Thyroid gland (tissue), 4 donors: ENCODE measurements around the gene IL11. TPM values are rescaled to one million over a fixed set of nuclear protein-coding genes. Genes with fewer than 3 reads are reported as not detected.
A peak's percentile ranks its signal among the peaks of the same experiment; 100 is the strongest.

Experiments
- DNase-seq, 2 donors: peaks; one replicate each; pipeline ENCODE4 v3.0.0-alpha.2; 2019
- H3K27ac ChIP-seq, 3 donors: fragments of 200-600 bp; sonication (generic); 1 replicate in 2 of 3; 2 replicates in 1 of 3; pipeline ENCODE4 v1.5.1; 2016 to 2019; ENCODE audit warnings: mild to moderate bottlenecking in 1 of 3, moderate library complexity in 1 of 3
- H3K27me3 ChIP-seq: fragments of 200-600 bp; sonication (generic); one replicate; pipeline ENCODE4 v1.5.1; 2019
- H3K36me3 ChIP-seq, 2 donors: fragments of 200-600 bp; sonication (generic); one replicate each; pipeline ENCODE4 v1.5.1; 2016 to 2019
- H3K4me1 ChIP-seq, 2 donors: fragments of 200-600 bp; sonication (generic); one replicate each; pipeline ENCODE4 v1.5.1; 2017 to 2019
- H3K4me3 ChIP-seq, 3 donors: fragments of 200-600 bp; sonication (generic); replicated peaks in 1 of 3; 1 replicate in 2 of 3; 2 replicates in 1 of 3; pipeline ENCODE4 v1.5.1; 2016; ENCODE audit warnings: mild to moderate bottlenecking in 1 of 3
- H3K9me3 ChIP-seq: fragments of 200-600 bp; sonication (generic); one replicate; pipeline ENCODE4 v1.5.1; 2017
- CTCF ChIP-seq, 6 experiments: fragments of 200-600 bp in 3 of 6; fragments of 450-650 bp in 3 of 6; sonication (generic) in 3 of 6; IDR thresholded peaks; one replicate each; pipeline ENCODE4 v1.5.1; 2016 to 2019; ENCODE audit warnings: antibody characterized with exemption in 6 of 6, mild to moderate bottlenecking in 2 of 6, inconsistent platforms in 1 of 6, moderate library complexity in 1 of 6
- POLR2A ChIP-seq, 2 donors: fragments of 450-650 bp; IDR thresholded peaks; one replicate each; pipeline ENCODE4 v1.6.1; 2017; ENCODE audit warnings: antibody characterized with exemption in 2 of 2, mild to moderate bottlenecking in 2 of 2, moderate library complexity in 1 of 2
- WGBS, 2 donors: methylation state at CpG; one replicate each; pipeline ENCODE4 v1.1.5; 2017; 5-methylcytosine and 5-hydroxymethylcytosine counted together
- intact Hi-C: fragments of 100-400 bp; cut with DNase I; formaldehyde crosslinking; loops from one replicate; pipeline ENCODE4 v1.15.1; 2023
- total RNA-seq, 4 donors: library from RNA; depleted of rRNA; stranded (reverse); fragments of >200 nt; gene quantifications; one replicate each; pipeline ENCODE4 v1.2.3, GENCODE V29; 2016

IL11 gene
- total RNA-seq, 4 donors from 2014 or later, result not detected

GRCh38 chr19:55354698-55355212, 15.5 kb downstream of the IL11 start, which contains the start of gene COX6B2:
Gene COX6B2, minus strand, starts transcription at chr19:55354719. Its CDS starts 198 bp downstream, at chr19:55354521.
- TF ChIP-seq POLR2A (IDR thresholded peaks at IDR 0.05) (no peak), CTCF (IDR thresholded peaks at IDR 0.05) (no peak)
- H3K27me3 ChIP-seq, result peaks cover 25% of the 10 kb centered on the region
- no peak within 1 kb of the TSS for H3K27ac ChIP-seq
- peak within 1 kb of the TSS in 1 of 3 donors; percentile 23 for H3K4me3 ChIP-seq
- no peak for DNase-seq
- H3K9me3 ChIP-seq, result no peaks in the 10 kb centered on the region
- WGBS, 2 donors, result 2 to 4% methylated on average over 20 to 28 of the region's 43 CpGs
- intact Hi-C loops, result no loop called here
- peaks cover 11 to 16% of the 10 kb centered on the region in 2 donors for H3K4me1 ChIP-seq
- H3K36me3 ChIP-seq, result no peaks in the 10 kb centered on the region

GRCh38 chr19:55353803-55354697, 16.2 kb downstream of the IL11 start:
- Histone ChIP-seq H3K4me1 (peaks cover 11 to 16% of the 10 kb centered on the region in 2 donors), H3K36me3 (no peaks in the 10 kb centered on the region), H3K4me3 (peak overlapping the region in 1 of 3 donors; percentile 23), H3K27ac (no peak overlapping the region), H3K27me3 (peaks cover 25% of the 10 kb centered on the region), H3K9me3 (no peaks in the 10 kb centered on the region)
- WGBS, 2 donors, result 2 to 5% methylated on average over 14 to 51 of the region's 72 CpGs
- TF ChIP-seq CTCF (IDR thresholded peaks at IDR 0.05) (no peak), POLR2A (IDR thresholded peaks at IDR 0.05) (no peak)
- intact Hi-C loops, result no loop called here
- DNase-seq, result peak; percentile 29 to 31

GRCh38 chr19:55353356-55353802, 16.9 kb downstream of the IL11 start:
- Histone ChIP-seq H3K9me3 (no peaks in the 10 kb centered on the region), H3K27ac (no peak overlapping the region), H3K27me3 (peaks cover 25% of the 10 kb centered on the region), H3K4me3 (peak overlapping the region in 1 of 3 donors; percentile 23), H3K36me3 (no peaks in the 10 kb centered on the region), H3K4me1 (peaks cover 11 to 16% of the 10 kb centered on the region in 2 donors)
- no peak for DNase-seq
- TF ChIP-seq CTCF (IDR thresholded peaks at IDR 0.05) (no peak), POLR2A (IDR thresholded peaks at IDR 0.05) (no peak)
- 3% methylated on average over 23 to 24 of the region's 24 CpGs for WGBS, 2 donors
- intact Hi-C loops, result no loop called here

GRCh38 chr19:55352549-55353145, 17.6 kb downstream of the IL11 start:
- peaks cover 11 to 16% of the 10 kb centered on the region in 2 donors for H3K4me1 ChIP-seq
- no peaks in the 10 kb centered on the region for H3K9me3 ChIP-seq
- peaks cover 25% of the 10 kb centered on the region for H3K27me3 ChIP-seq
- no peak overlapping the region for H3K27ac ChIP-seq
- H3K4me3 ChIP-seq, result no peak overlapping the region
- no peaks in the 10 kb centered on the region for H3K36me3 ChIP-seq
- TF ChIP-seq CTCF (IDR thresholded peaks at IDR 0.05) (no peak), POLR2A (IDR thresholded peaks at IDR 0.05) (no peak)
- WGBS, 2 donors, result 56 to 68% methylated on average over 22 to 25 of the region's 25 CpGs
- no peak for DNase-seq
- intact Hi-C loops, result no loop called here
